WTC11 (cell line): ENCODE measurements around the gene FABP1. TPM values are rescaled to one million over a fixed set of nuclear protein-coding genes. Genes with fewer than 3 reads are reported as not detected.
A peak's percentile ranks its signal among the peaks of the same experiment; 100 is the strongest.

Experiments used
- ATAC-seq: fragments of 200-7000 bp; cut with Tn5 transposase; 2 replicates; pipeline ENCODE4 v1.10.0; 2021; ENCODE audit warnings: mild to moderate bottlenecking, moderate library complexity
- CTCF ChIA-PET: fragments of 300-600 bp; sonication (Branson Sonifier 250); formaldehyde crosslinking; loops from one replicate; lab custom pipeline; 2021; ENCODE audit warnings: antibody characterized with exemption; lab: Charles Lee
- POLR2A ChIA-PET: fragments of 350-600 bp; sonication (Branson Sonifier 250); formaldehyde crosslinking; loops from one replicate; lab custom pipeline; 2021; ENCODE audit warnings: antibody characterized with exemption; lab: Charles Lee
- DNase-seq: peaks from one replicate; pipeline ENCODE4 v3.0.0; 2021; ENCODE audit warnings: low spot score
- H3K27ac Mint-ChIP-seq: 2 replicates; pipeline ENCODE4 v1.8.0; 2021; ENCODE audit warnings: mixed read lengths
- H3K27me3 Mint-ChIP-seq: 2 replicates; pipeline ENCODE4 v1.8.0; 2021; ENCODE audit warnings: low read depth, mild to moderate bottlenecking, moderate library complexity, mixed read lengths
- H3K36me3 Mint-ChIP-seq: 2 replicates; pipeline ENCODE4 v1.8.0; 2021; ENCODE audit warnings: mixed read lengths
- H3K4me1 Mint-ChIP-seq: 2 replicates; pipeline ENCODE4 v1.8.0; 2022; ENCODE audit warnings: mixed read lengths
- H3K4me3 Mint-ChIP-seq: 2 replicates; pipeline ENCODE4 v1.8.0; 2021; ENCODE audit warnings: mild to moderate bottlenecking, moderate library complexity, mixed read lengths
- H3K9me3 Mint-ChIP-seq: 2 replicates; pipeline ENCODE4 v1.8.0; 2021; ENCODE audit warnings: mixed read lengths
- ARID4B ChIP-seq: sonication (generic); formaldehyde crosslinking; IDR thresholded peaks from 2 replicates; pipeline ENCODE4 v1.8.0; 2023; ENCODE audit warnings: missing genetic modification reagents, mild to moderate bottlenecking, borderline replicate concordance
- GABPB1 ChIP-seq: sonication (generic); formaldehyde crosslinking; IDR thresholded peaks from 2 replicates; pipeline ENCODE4 v1.8.1; 2023; ENCODE audit warnings: mild to moderate bottlenecking, missing genetic modification reagents
- HMGXB4 ChIP-seq: sonication (generic); formaldehyde crosslinking; IDR thresholded peaks from 2 replicates; pipeline ENCODE4 v1.8.1; 2023; ENCODE audit warnings: mild to moderate bottlenecking, moderate library complexity, missing genetic modification reagents
- MXD4 ChIP-seq: fragments of 250-450 bp; sonication (Bioruptor Pico); IDR thresholded peaks from 2 replicates; pipeline ENCODE4 v1.8.0; 2021; ENCODE audit warnings: mild to moderate bottlenecking, moderate library complexity, borderline replicate concordance
- SMAD3 ChIP-seq: sonication (generic); formaldehyde crosslinking; IDR thresholded peaks from 2 replicates; pipeline ENCODE4 v1.8.0; 2022; ENCODE audit warnings: missing genetic modification reagents, mild to moderate bottlenecking, borderline replicate concordance
- SOX15 ChIP-seq: fragments of 250-450 bp; sonication (Bioruptor Pico); IDR thresholded peaks from 2 replicates; pipeline ENCODE4 v1.9.0; 2021; ENCODE audit warnings: mild to moderate bottlenecking
- ZNF423 ChIP-seq: fragments of 250-450 bp; sonication (Bioruptor Pico); IDR thresholded peaks from 2 replicates; pipeline ENCODE4 v2.1.2; 2022; ENCODE audit warnings: mild to moderate bottlenecking, moderate library complexity
- total RNA-seq: library from RNA; stranded (reverse); gene quantifications from 3 replicates; pipeline ENCODE4 v1.2.3, GENCODE V29; 2021
- TF ChIP-seq, protein P1 (sequence below): sonication (generic); formaldehyde crosslinking; IDR thresholded peaks from 2 replicates; pipeline ENCODE4 v1.8.0; 2023; ENCODE audit warnings: mild to moderate bottlenecking, missing genetic modification reagents
- TF ChIP-seq, protein P2 (sequence below): fragments of 250-450 bp; sonication (Bioruptor Pico); IDR thresholded peaks from 2 replicates; pipeline ENCODE4 v1.8.0; 2021; ENCODE audit warnings: mild to moderate bottlenecking
- TF ChIP-seq, protein P3 (sequence below): sonication (generic); formaldehyde crosslinking; conservative IDR thresholded peaks from 2 replicates; pipeline ENCODE4 v1.8.1; 2022; ENCODE audit warnings: mild to moderate bottlenecking, missing genetic modification reagents
- TF ChIP-seq, protein P4 (sequence below): sonication (generic); formaldehyde crosslinking; IDR thresholded peaks from 2 replicates; pipeline ENCODE4 v1.8.0; 2022; ENCODE audit warnings: mild to moderate bottlenecking, missing genetic modification reagents
- TF ChIP-seq, protein P5 (sequence below): sonication (generic); formaldehyde crosslinking; IDR thresholded peaks from 2 replicates; pipeline ENCODE4 v1.8.1; 2022; ENCODE audit warnings: mild to moderate bottlenecking, moderate library complexity, missing genetic modification reagents
- TF ChIP-seq, protein P6 (sequence below): fragments of 250-450 bp; sonication (Bioruptor Pico); IDR thresholded peaks from 2 replicates; pipeline ENCODE4 v1.9.0; 2021; ENCODE audit warnings: mild to moderate bottlenecking, borderline replicate concordance

FABP1 gene
- total RNA-seq, 1 experiment from 2014 or later: 0.46 TPM

GRCh38 chr2:88131201-88131998 is 3.5 kb upstream of the FABP1 start:
- no peak for ATAC-seq
- POLR2A ChIA-PET: no interaction called here
- Mint-ChIP-seq H3K27me3 (no peaks in the 10 kb centered on the region; the same call in 1 of the 2 replicates), H3K9me3 (no peaks in the 10 kb centered on the region)
- TF ChIP-seq SMAD3 (CRISPR knock-in tag) (no peak), MXD4 (no peak), HMGXB4 (CRISPR knock-in tag) (no peak), SOX15 (CRISPR knock-in tag) (no peak), GABPB1 (CRISPR knock-in tag) (0 out of 2 replicates have a peak, but pooled peaks have one; percentile 32)
- TF ChIP-seq, protein P1, sequence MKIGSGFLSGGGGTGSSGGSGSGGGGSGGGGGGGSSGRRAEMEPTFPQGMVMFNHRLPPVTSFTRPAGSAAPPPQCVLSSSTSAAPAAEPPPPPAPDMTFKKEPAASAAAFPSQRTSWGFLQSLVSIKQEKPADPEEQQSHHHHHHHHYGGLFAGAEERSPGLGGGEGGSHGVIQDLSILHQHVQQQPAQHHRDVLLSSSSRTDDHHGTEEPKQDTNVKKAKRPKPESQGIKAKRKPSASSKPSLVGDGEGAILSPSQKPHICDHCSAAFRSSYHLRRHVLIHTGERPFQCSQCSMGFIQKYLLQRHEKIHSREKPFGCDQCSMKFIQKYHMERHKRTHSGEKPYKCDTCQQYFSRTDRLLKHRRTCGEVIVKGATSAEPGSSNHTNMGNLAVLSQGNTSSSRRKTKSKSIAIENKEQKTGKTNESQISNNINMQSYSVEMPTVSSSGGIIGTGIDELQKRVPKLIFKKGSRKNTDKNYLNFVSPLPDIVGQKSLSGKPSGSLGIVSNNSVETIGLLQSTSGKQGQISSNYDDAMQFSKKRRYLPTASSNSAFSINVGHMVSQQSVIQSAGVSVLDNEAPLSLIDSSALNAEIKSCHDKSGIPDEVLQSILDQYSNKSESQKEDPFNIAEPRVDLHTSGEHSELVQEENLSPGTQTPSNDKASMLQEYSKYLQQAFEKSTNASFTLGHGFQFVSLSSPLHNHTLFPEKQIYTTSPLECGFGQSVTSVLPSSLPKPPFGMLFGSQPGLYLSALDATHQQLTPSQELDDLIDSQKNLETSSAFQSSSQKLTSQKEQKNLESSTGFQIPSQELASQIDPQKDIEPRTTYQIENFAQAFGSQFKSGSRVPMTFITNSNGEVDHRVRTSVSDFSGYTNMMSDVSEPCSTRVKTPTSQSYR (CRISPR knock-in tag): no peak
- TF ChIP-seq, protein P2, sequence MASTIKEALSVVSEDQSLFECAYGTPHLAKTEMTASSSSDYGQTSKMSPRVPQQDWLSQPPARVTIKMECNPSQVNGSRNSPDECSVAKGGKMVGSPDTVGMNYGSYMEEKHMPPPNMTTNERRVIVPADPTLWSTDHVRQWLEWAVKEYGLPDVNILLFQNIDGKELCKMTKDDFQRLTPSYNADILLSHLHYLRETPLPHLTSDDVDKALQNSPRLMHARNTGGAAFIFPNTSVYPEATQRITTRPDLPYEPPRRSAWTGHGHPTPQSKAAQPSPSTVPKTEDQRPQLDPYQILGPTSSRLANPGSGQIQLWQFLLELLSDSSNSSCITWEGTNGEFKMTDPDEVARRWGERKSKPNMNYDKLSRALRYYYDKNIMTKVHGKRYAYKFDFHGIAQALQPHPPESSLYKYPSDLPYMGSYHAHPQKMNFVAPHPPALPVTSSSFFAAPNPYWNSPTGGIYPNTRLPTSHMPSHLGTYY (CRISPR knock-in tag): no peak
- TF ChIP-seq, protein P3, sequence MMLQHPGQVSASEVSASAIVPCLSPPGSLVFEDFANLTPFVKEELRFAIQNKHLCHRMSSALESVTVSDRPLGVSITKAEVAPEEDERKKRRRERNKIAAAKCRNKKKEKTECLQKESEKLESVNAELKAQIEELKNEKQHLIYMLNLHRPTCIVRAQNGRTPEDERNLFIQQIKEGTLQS (CRISPR knock-in tag): no peak
- TF ChIP-seq, all 79 proteins: peak for 1
- CTCF ChIA-PET: interaction anchor here (1.3 to 2.0 kb wide), 2 partner anchors 28 to 71 kb away, joined by 4 to 14 read pairs; no protein-coding TSS in a partner anchor
- H3K4me3 Mint-ChIP-seq: no peak overlapping the region
- no peaks in the 10 kb centered on the region; the same call in 1 of the 2 replicates for H3K4me1 Mint-ChIP-seq
- no peaks in the 10 kb centered on the region for H3K36me3 Mint-ChIP-seq
- no peak overlapping the region for H3K27ac Mint-ChIP-seq
- no peak for DNase-seq

DNA sequence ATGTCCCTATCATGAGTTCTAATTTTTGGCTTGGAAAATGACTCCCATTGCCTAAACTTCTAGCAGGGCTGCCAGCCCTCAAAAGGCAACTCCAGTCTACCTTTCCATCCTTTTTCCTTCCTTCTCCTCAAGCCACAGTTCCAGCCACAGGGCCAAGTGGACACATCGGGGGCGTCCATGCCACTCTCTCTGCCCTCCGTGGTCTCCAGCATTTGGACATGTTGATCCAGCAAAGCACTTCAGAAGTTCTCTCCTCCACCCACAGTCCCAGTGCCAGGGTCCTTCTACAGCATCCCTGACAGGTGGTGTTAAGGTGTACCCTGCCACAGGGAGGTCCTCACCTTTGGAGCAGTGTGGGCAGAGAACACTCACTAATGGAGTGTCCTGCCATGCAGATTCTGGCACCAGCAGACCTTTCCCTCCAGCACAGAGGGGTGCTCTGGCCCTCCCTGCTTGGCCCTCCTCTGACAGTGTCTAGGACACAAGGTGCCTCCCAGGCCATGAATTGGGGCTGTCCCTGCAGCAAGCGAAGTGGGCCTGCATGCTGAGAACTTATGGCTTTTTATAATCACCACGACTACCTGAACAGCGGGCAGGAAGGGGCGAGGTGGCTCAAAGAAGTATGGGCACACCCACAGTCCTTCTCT is 1.6 kb upstream of the FABP1 start:
- H3K27me3 Mint-ChIP-seq: no peaks in the 10 kb centered on the region; the same call in 1 of the 2 replicates
- no peaks in the 10 kb centered on the region for H3K9me3 Mint-ChIP-seq
- DNase-seq: no peak
- ChIA-PET POLR2A (no interaction called here), CTCF (interaction anchor here (2.0 kb wide), 1 partner anchor 69 kb away, joined by 14 read pairs; no protein-coding TSS in a partner anchor)
- no peak overlapping the region for H3K4me3 Mint-ChIP-seq
- no peak for ATAC-seq
- H3K4me1 Mint-ChIP-seq: no peaks in the 10 kb centered on the region; the same call in 1 of the 2 replicates
- no peak overlapping the region for H3K27ac Mint-ChIP-seq
- H3K36me3 Mint-ChIP-seq: no peaks in the 10 kb centered on the region
- TF ChIP-seq ZNF423 (CRISPR knock-in tag): no peak
- TF ChIP-seq ARID4B: no peak
- TF ChIP-seq, protein P4, sequence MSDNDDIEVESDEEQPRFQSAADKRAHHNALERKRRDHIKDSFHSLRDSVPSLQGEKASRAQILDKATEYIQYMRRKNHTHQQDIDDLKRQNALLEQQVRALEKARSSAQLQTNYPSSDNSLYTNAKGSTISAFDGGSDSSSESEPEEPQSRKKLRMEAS (CRISPR knock-in tag): no peak
- TF ChIP-seq, protein P5, sequence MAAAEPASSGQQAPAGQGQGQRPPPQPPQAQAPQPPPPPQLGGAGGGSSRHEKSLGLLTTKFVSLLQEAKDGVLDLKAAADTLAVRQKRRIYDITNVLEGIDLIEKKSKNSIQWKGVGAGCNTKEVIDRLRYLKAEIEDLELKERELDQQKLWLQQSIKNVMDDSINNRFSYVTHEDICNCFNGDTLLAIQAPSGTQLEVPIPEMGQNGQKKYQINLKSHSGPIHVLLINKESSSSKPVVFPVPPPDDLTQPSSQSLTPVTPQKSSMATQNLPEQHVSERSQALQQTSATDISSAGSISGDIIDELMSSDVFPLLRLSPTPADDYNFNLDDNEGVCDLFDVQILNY (CRISPR knock-in tag): no peak
- TF ChIP-seq, protein P6, sequence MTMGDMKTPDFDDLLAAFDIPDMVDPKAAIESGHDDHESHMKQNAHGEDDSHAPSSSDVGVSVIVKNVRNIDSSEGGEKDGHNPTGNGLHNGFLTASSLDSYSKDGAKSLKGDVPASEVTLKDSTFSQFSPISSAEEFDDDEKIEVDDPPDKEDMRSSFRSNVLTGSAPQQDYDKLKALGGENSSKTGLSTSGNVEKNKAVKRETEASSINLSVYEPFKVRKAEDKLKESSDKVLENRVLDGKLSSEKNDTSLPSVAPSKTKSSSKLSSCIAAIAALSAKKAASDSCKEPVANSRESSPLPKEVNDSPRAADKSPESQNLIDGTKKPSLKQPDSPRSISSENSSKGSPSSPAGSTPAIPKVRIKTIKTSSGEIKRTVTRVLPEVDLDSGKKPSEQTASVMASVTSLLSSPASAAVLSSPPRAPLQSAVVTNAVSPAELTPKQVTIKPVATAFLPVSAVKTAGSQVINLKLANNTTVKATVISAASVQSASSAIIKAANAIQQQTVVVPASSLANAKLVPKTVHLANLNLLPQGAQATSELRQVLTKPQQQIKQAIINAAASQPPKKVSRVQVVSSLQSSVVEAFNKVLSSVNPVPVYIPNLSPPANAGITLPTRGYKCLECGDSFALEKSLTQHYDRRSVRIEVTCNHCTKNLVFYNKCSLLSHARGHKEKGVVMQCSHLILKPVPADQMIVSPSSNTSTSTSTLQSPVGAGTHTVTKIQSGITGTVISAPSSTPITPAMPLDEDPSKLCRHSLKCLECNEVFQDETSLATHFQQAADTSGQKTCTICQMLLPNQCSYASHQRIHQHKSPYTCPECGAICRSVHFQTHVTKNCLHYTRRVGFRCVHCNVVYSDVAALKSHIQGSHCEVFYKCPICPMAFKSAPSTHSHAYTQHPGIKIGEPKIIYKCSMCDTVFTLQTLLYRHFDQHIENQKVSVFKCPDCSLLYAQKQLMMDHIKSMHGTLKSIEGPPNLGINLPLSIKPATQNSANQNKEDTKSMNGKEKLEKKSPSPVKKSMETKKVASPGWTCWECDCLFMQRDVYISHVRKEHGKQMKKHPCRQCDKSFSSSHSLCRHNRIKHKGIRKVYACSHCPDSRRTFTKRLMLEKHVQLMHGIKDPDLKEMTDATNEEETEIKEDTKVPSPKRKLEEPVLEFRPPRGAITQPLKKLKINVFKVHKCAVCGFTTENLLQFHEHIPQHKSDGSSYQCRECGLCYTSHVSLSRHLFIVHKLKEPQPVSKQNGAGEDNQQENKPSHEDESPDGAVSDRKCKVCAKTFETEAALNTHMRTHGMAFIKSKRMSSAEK (CRISPR knock-in tag): no peak
- TF ChIP-seq, protein P2 (CRISPR knock-in tag): no peak
